ENCODE results near the gene UBE2E2. TPM values are rescaled to one million over a fixed set of nuclear protein-coding genes. Genes with fewer than 3 reads are reported as not detected.

UBE2E2 gene
- total RNA-seq, 1 donor from 2014 or later: 85.2 TPM

GRCh38 chr3:23549148-23549910, 346.2 kb downstream of the UBE2E2 start:
- no peak for TF ChIP-seq CTCF (IDR thresholded peaks at IDR 0.05)

GRCh38 chr3:23550402-23550801, 347.3 kb downstream of the UBE2E2 start:
- H3K27ac Mint-ChIP-seq (ENCODE audit: unreplicated experiment): no peak overlapping the region
- no peaks in the 10 kb centered on the region for H3K27me3 Mint-ChIP-seq (ENCODE audit: low read depth)
- no peak for DNase-seq (ENCODE audit: low spot score)
- H3K9me3 Mint-ChIP-seq (ENCODE audit: low read depth): peaks cover under 1% of the 10 kb centered on the region
- H3K36me3 Mint-ChIP-seq (ENCODE audit: low read depth): no peaks in the 10 kb centered on the region
- no peak overlapping the region for H3K4me3 Mint-ChIP-seq (ENCODE audit: unreplicated experiment)
- peaks cover 45% of the 10 kb centered on the region for H3K4me1 Mint-ChIP-seq (ENCODE audit: low read depth)
- no peak for TF ChIP-seq CTCF (IDR thresholded peaks at IDR 0.05)

More at GRCh38 chr3:23549148-23549910, 346.2 kb downstream of the UBE2E2 start:
- Mint-ChIP-seq H3K36me3 (ENCODE audit: low read depth) (no peaks in the 10 kb centered on the region), H3K27me3 (ENCODE audit: low read depth) (no peaks in the 10 kb centered on the region), H3K9me3 (ENCODE audit: low read depth) (no peaks in the 10 kb centered on the region), H3K4me3 (ENCODE audit: unreplicated experiment) (no peak overlapping the region), H3K4me1 (ENCODE audit: low read depth) (peaks cover 45% of the 10 kb centered on the region), H3K27ac (ENCODE audit: unreplicated experiment) (no peak overlapping the region)
- DNase-seq (ENCODE audit: low spot score): no peak

GRCh38 chr3:23552506-23552905, 349.4 kb downstream of the UBE2E2 start:
- DNase-seq (ENCODE audit: low spot score): no peak
- H3K27ac Mint-ChIP-seq (ENCODE audit: unreplicated experiment): no peak overlapping the region
- TF ChIP-seq CTCF (IDR thresholded peaks at IDR 0.05): no peak
- H3K9me3 Mint-ChIP-seq (ENCODE audit: low read depth): peaks cover 3% of the 10 kb centered on the region
- H3K4me3 Mint-ChIP-seq (ENCODE audit: unreplicated experiment): no peak overlapping the region
- H3K36me3 Mint-ChIP-seq (ENCODE audit: low read depth): no peaks in the 10 kb centered on the region
- H3K4me1 Mint-ChIP-seq (ENCODE audit: low read depth): peaks cover 39% of the 10 kb centered on the region
- no peaks in the 10 kb centered on the region for H3K27me3 Mint-ChIP-seq (ENCODE audit: low read depth)

- peaks cover 31% of the 10 kb centered on the region for H3K4me1 Mint-ChIP-seq (ENCODE audit: low read depth)
- no peak for TF ChIP-seq CTCF (IDR thresholded peaks at IDR 0.05)
- no peak overlapping the region for H3K27ac Mint-ChIP-seq (ENCODE audit: unreplicated experiment)
- H3K27me3 Mint-ChIP-seq (ENCODE audit: low read depth): no peaks in the 10 kb centered on the region
- H3K36me3 Mint-ChIP-seq (ENCODE audit: low read depth): no peaks in the 10 kb centered on the region
- no peak for DNase-seq (ENCODE audit: low spot score)
- no peak overlapping the region for H3K4me3 Mint-ChIP-seq (ENCODE audit: unreplicated experiment)
- peaks cover 3% of the 10 kb centered on the region for H3K9me3 Mint-ChIP-seq (ENCODE audit: low read depth)
Measured at GRCh38 chr3:23553353-23553752, 350.2 kb downstream of the UBE2E2 start.

GRCh38 chr3:23565041-23565775, 362.1 kb downstream of the UBE2E2 start:
- Mint-ChIP-seq H3K9me3 (ENCODE audit: low read depth) (no peaks in the 10 kb centered on the region), H3K27ac (ENCODE audit: unreplicated experiment) (peak overlapping the region; percentile 57), H3K27me3 (ENCODE audit: low read depth) (no peaks in the 10 kb centered on the region), H3K36me3 (ENCODE audit: low read depth) (no peaks in the 10 kb centered on the region), H3K4me1 (ENCODE audit: low read depth) (peaks cover 43% of the 10 kb centered on the region), H3K4me3 (ENCODE audit: unreplicated experiment) (no peak overlapping the region)
- TF ChIP-seq CTCF (IDR thresholded peaks at IDR 0.05): no peak
- DNase-seq (ENCODE audit: low spot score): no peak

All from chondrocyte (in vitro differentiated cells).